ENCODE measurements around the gene TNFRSF13B.

GRCh38 chr17:16999931-17000625 is 28.2 kb upstream of the TNFRSF13B start:
- TF ChIP-seq ELF1 (IDR thresholded peaks at IDR 0.05; ENCODE audit: borderline replicate concordance, low read depth) (no peak), POLR2AphosphoS5 (IDR thresholded peaks at IDR 0.05; ENCODE audit: low read depth, low read length) (no peak), CEBPB (IDR thresholded peaks at IDR 0.05; ENCODE audit: low read depth) (no peak), CTCF (IDR thresholded peaks at IDR 0.05 in 2 of 3, conservative IDR thresholded peaks at IDR 0.05 in 1 of 3; ENCODE audit: borderline replicate concordance in 1 of 3, insufficient read depth in 1 of 3, low read depth in 2 of 3, low read length in 2 of 3) (no peak), EZH2 (IDR thresholded peaks at IDR 0.05) (no peak), JUND (IDR thresholded peaks at IDR 0.05) (no peak), SRF (IDR thresholded peaks at IDR 0.05; ENCODE audit: low read depth) (no peak), POLR2A (IDR thresholded peaks at IDR 0.05; ENCODE audit: borderline replicate concordance, extremely low read depth, insufficient read depth, insufficient read length) (no peak), YY1 (IDR thresholded peaks at IDR 0.05; ENCODE audit: extremely low read depth, insufficient replicate concordance, low read depth, low read length) (no peak)
